HepG2 (cell line): ENCODE measurements around the gene PYGO2. TPM values are rescaled to one million over a fixed set of nuclear protein-coding genes. Genes with fewer than 3 reads are reported as not detected.
A peak's percentile ranks its signal among the peaks of the same experiment; 100 is the strongest.

Source experiments
- ADNP ChIP-seq: sonication (generic); formaldehyde crosslinking; IDR thresholded peaks from 2 replicates; pipeline ENCODE4 v1.4.0; 2020; ENCODE audit warnings: missing genetic modification reagents
- AKAP8 ChIP-seq: sonication (generic); formaldehyde crosslinking; IDR thresholded peaks from 2 replicates; pipeline ENCODE4 v1.5.1; 2020; ENCODE audit warnings: mild to moderate bottlenecking, missing genetic modification reagents
- ARID3A ChIP-seq: IDR thresholded peaks from 2 replicates; pipeline ENCODE4 v1.6.1; 2012; ENCODE audit warnings: low read depth, low read length, improper control_type of control experiment
- CBX2 ChIP-seq, 2 experiments: fragments of 200-600 bp in 1 of 2; sonication (generic); formaldehyde crosslinking in 1 of 2; IDR thresholded peaks; 2 replicates each; pipeline versions ENCODE4 v1.7.0 to v1.8.1; 2018 to 2022; ENCODE audit warnings: low read depth in 2 of 2, low read length in 1 of 2, mild to moderate bottlenecking in 1 of 2, missing genetic modification reagents in 1 of 2
- CCDC6 ChIP-seq: sonication (generic); formaldehyde crosslinking; IDR thresholded peaks from 2 replicates; pipeline ENCODE4 v1.8.1; 2022; ENCODE audit warnings: mild to moderate bottlenecking, missing genetic modification reagents, moderate library complexity
- CENPT ChIP-seq: sonication (generic); formaldehyde crosslinking; IDR thresholded peaks from 2 replicates; pipeline ENCODE4 v1.8.0; 2022; ENCODE audit warnings: low read depth, mild to moderate bottlenecking, moderate library complexity, missing genetic modification reagents
- CENPX ChIP-seq: sonication (generic); formaldehyde crosslinking; IDR thresholded peaks from 2 replicates; pipeline ENCODE4 v1.9.0; 2021; ENCODE audit warnings: mild to moderate bottlenecking, missing genetic modification reagents, moderate library complexity
- FOXM1 ChIP-seq: sonication (generic); formaldehyde crosslinking; IDR thresholded peaks from 2 replicates; pipeline ENCODE4 v1.5.0; 2020; ENCODE audit warnings: missing genetic modification reagents
- IRF2 ChIP-seq: IDR thresholded peaks from 2 replicates; pipeline ENCODE4 v1.6.1; 2018; ENCODE audit warnings: missing genetic modification reagents, missing compliant biosample characterization
- JDP2 ChIP-seq: sonication (generic); formaldehyde crosslinking; IDR thresholded peaks from 2 replicates; pipeline ENCODE4 v1.8.1; 2022; ENCODE audit warnings: missing genetic modification reagents, borderline replicate concordance
- KDM5B ChIP-seq: sonication (generic); formaldehyde crosslinking; IDR thresholded peaks from 2 replicates; pipeline ENCODE4 v1.4.0; 2020; ENCODE audit warnings: missing genetic modification reagents, mild to moderate bottlenecking, borderline replicate concordance
- PAWR ChIP-seq: sonication (generic); formaldehyde crosslinking; IDR thresholded peaks from 2 replicates; pipeline ENCODE4 v1.4.0; 2020; ENCODE audit warnings: missing genetic modification reagents, mild to moderate bottlenecking, borderline replicate concordance
- POLR2A ChIP-seq, 2 experiments: IDR thresholded peaks; 2 replicates each; pipeline ENCODE4 v1.6.1; 2011; ENCODE audit warnings: low read depth in 2 of 2, low read length in 2 of 2, mild to moderate bottlenecking in 1 of 2, moderate library complexity in 1 of 2; ENCODE audit not compliant: insufficient read depth in 1 of 2
- TCF12 ChIP-seq, 2 experiments: fragments of 450-650 bp in 1 of 2; sonication (generic) in 1 of 2; formaldehyde crosslinking in 1 of 2; IDR thresholded peaks; 2 replicates each; pipeline versions ENCODE4 v1.6.1 to v1.8.0; 2017 to 2022; ENCODE audit warnings: antibody characterized with exemption in 1 of 2, mild to moderate bottlenecking in 1 of 2, missing genetic modification reagents in 1 of 2, moderate library complexity in 1 of 2
- THYN1 ChIP-seq: sonication (generic); formaldehyde crosslinking; IDR thresholded peaks from 2 replicates; pipeline ENCODE4 v1.8.1; 2023; ENCODE audit warnings: low read depth, mild to moderate bottlenecking, moderate library complexity, missing genetic modification reagents, borderline replicate concordance
- USF2 ChIP-seq, 2 experiments: sonication (generic) in 1 of 2; formaldehyde crosslinking in 1 of 2; IDR thresholded peaks; 2 replicates each; pipeline versions ENCODE4 v1.5.1 to v1.6.1; 2011 to 2020; ENCODE audit warnings: borderline replicate concordance in 1 of 2, low read depth in 1 of 2, low read length in 1 of 2, mild to moderate bottlenecking in 1 of 2, missing genetic modification reagents in 1 of 2, moderate library complexity in 1 of 2
- ZBTB42 ChIP-seq: sonication (generic); formaldehyde crosslinking; IDR thresholded peaks from 2 replicates; pipeline ENCODE4 v1.5.0; 2020; ENCODE audit warnings: mild to moderate bottlenecking, missing genetic modification reagents
- ZBTB46 ChIP-seq: sonication (generic); formaldehyde crosslinking; IDR thresholded peaks from 2 replicates; pipeline ENCODE4 v1.4.0; 2020; ENCODE audit warnings: mild to moderate bottlenecking, missing genetic modification reagents, borderline replicate concordance
- ZFP36 ChIP-seq: fragments of 150-350 bp; IDR thresholded peaks from 2 replicates; pipeline ENCODE4 v1.6.1; 2018; ENCODE audit warnings: borderline replicate concordance, low read length, low read depth; ENCODE audit not compliant: partially characterized antibody
- ZNF10 ChIP-seq: sonication (generic); formaldehyde crosslinking; IDR thresholded peaks from 2 replicates; pipeline ENCODE4 v1.4.0; 2020; ENCODE audit warnings: mild to moderate bottlenecking, low read depth, missing genetic modification reagents, borderline replicate concordance
- ZNF124 ChIP-seq: sonication (generic); formaldehyde crosslinking; IDR thresholded peaks from 2 replicates; pipeline ENCODE4 v1.4.0; 2020; ENCODE audit warnings: missing genetic modification reagents
- ZNF577 ChIP-seq: sonication (generic); formaldehyde crosslinking; IDR thresholded peaks from 2 replicates; pipeline ENCODE4 v1.4.0; 2020; ENCODE audit warnings: mild to moderate bottlenecking, low read depth, missing genetic modification reagents, borderline replicate concordance
- ZNF619 ChIP-seq: sonication (generic); formaldehyde crosslinking; IDR thresholded peaks from 2 replicates; pipeline ENCODE4 v1.4.0; 2020; ENCODE audit warnings: mild to moderate bottlenecking, missing genetic modification reagents
- ZSCAN12 ChIP-seq: sonication (generic); formaldehyde crosslinking; IDR thresholded peaks from 2 replicates; pipeline ENCODE4 v1.9.0; 2021; ENCODE audit warnings: mild to moderate bottlenecking, missing genetic modification reagents
- polyA plus RNA-seq, 8 experiments: library from polyadenylated mRNA; depleted of rRNA in 3 of 8; stranded (reverse) in 7 of 8; unstranded in 1 of 8; fragments of >200 nt; fragmentation: Illumina TruSeq in 4 of 8; extraction: Trizol in 4 of 8; gene quantifications; 2 replicates each; pipeline versions ENCODE4 v1.2.1 to v1.2.3, GENCODE V29; 2011 to 2016; ENCODE audit warnings: low read depth in 4 of 8, missing spikeins in 1 of 8, mixed read lengths in 1 of 8; ENCODE audit not compliant: insufficient read depth in 1 of 8
- total RNA-seq, 5 experiments: library from RNA; depleted of rRNA; stranded (reverse); fragments of >200 nt; fragmentation: Illumina TruSeq; extraction: Trizol; gene quantifications; 2 replicates each; pipeline ENCODE4 v1.2.3, GENCODE V29; 2016; ENCODE audit warnings: low read depth in 1 of 5

Gene PYGO2
- total and polyA plus RNA-seq, 2 of the 13 experiments (the other 11 are each of a cell fraction or from before 2014, with no cell fraction given) = 20.3 to 21.8 TPM

DNA sequence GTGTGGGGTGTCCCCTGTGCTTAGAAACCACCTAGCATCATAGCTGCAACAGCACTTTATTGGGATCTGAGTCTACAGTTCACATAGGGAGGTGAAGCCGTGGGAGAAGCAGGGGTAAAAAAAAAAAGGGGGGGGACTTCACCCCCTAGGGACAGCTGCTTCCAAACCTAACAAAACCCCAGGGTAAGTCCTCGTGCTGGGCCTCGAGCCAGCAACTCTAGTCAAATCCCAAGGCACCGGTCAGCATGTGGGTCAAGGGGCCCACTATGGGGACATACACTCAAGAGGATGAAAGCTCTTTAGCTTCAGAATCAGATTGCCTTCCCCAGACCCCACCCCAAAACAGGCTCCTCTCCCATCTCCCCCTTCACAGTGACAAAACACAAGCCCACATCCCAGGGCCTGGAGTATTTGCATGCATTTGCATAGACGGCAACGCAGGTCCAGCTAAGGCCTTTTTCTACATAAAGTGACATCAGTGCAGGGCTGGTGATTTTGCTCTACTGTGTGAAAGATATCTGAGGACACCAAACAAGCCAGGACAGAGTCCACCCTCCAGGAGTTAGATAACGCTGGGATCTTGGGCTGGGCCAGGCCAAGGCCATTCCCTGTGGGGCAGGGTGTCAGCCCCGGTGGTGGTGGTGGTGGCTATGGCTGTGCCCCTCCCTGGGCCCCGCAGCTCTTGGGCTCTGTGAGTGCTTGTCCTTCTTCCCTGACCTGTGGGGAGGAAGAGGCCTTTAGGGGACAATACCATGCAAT, 17.0 kb downstream of the PYGO2 start (continued):
- TF ChIP-seq ZNF10 (no peak), ZNF577 (no peak), JDP2 (no peak), ZNF619 (CRISPR knock-in tag) (no peak), CBX2 (IDR thresholded peaks at IDR 0.05; ENCODE audit: low read depth, low read length) (no peak), CBX2 (CRISPR knock-in tag; IDR thresholded peaks at IDR 0.05; ENCODE audit: low read depth) (no peak), ZBTB46 (CRISPR knock-in tag) (no peak), CCDC6 (peak; percentile 72; the same call in 1 of the 2 replicates), ZNF124 (CRISPR knock-in tag) (no peak), ZBTB42 (CRISPR knock-in tag) (0 out of 2 replicates have a peak, but pooled peaks have one; percentile 30), ARID3A (no peak), CENPT (no peak), ADNP (CRISPR knock-in tag) (no peak), ZFP36 (no peak), THYN1 (CRISPR knock-in tag) (no peak), KDM5B (no peak), ZSCAN12 (CRISPR knock-in tag) (no peak), TCF12 (IDR thresholded peaks at IDR 0.05) (no peak), TCF12 (CRISPR knock-in tag; IDR thresholded peaks at IDR 0.05) (0 out of 2 replicates have a peak, but pooled peaks have one; percentile 43), CENPX (CRISPR knock-in tag) (no peak), IRF2 (CRISPR knock-in tag) (peak; percentile 72), USF2 (IDR thresholded peaks at IDR 0.05; ENCODE audit: low read depth, low read length) (no peak), USF2 (CRISPR knock-in tag; IDR thresholded peaks at IDR 0.05; ENCODE audit: borderline replicate concordance) (no peak; the same call in 1 of the 2 replicates), AKAP8 (CRISPR knock-in tag) (no peak), FOXM1 (no peak), PAWR (no peak), POLR2A (IDR thresholded peaks at IDR 0.05; ENCODE audit: insufficient read depth in 1 of 2, low read depth in 2 of 2, low read length in 2 of 2) (peak in 1 of 2 experiments; percentile 28; a peak in 2 of 4 replicates)
